Medulla oblongata (tissue), 1 donor: ENCODE measurements around the gene SLC27A5.
"Not testable (repeated sequence)": the region's sequence is repeated elsewhere in the genome, so short reads cannot be mapped to it uniquely, and the experiment has no call there.

Experiments
- DNase-seq: peaks from one replicate; pipeline ENCODE4 v3.0.0-alpha.2; 2015; ENCODE audit errors: extremely low spot score

The SLC27A5 gene

DNA sequence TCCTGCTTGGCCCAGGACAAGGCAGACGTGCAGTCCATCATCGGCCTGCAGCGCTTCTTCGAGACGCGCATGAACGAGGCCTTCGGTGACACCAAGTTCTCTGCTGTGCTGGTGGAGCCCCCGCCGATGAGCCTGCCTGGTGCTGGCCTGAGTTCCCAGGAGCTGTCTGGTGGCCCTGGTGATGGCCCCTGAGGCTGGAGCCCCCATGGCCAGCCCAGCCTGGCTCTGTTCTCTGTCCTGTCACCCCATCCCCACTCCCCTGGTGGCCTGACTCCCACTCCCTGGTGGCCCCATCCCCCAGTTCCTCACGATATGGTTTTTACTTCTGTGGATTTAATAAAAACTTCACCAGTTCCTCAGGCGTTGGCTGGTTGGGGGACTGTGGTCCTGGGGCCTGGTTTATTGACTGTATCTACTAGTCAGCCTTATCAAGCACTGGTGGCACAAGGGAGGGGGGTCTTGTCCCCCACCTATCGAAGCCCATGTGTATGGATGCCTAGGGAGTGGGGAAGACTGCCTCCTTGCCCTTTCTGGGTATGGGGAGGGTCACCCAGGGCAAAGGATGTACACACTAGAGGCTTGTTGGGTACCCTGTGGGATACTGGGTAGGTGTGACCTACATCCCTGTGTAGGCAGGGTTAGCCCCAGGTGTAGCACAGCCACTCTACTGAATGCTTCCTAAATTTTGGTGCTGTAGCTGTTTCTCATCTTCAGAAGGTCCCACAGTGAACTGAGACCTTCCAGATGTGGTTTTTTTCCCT, 38.8 kb upstream of the SLC27A5 start:
- DNase-seq = no peak

DNA sequence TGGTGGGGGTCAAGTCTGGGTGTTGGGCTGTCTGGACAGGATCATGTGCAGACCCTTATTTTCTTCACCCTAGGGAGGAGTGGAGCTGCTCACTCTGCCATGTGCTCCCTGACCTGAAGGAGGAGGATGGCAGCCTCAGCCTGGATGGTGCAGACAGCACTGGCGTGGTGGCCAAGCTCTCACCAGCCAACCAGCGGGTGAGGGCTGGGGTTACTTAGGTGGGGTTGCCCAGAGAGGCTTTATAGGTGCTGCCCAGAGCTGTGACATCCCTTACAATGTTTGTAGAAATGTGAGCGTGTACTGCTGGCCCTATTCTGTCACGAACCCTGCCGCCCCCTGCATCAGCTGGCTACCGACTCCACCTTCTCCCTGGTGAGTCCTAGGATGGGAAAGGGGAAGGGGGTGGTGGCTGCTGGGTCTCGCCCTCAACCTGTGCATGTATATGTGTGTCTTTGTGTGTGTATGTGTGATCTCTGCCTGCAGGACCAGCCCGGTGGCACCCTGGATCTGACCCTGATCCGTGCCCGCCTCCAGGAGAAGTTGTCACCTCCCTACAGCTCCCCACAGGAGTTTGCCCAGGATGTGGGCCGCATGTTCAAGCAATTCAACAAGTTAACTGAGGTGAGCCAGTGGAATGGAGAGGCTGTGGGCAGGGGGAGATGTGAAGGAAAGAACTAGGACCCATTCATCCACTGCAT, 38.0 kb upstream of the SLC27A5 start:
- no peak for DNase-seq

DNA sequence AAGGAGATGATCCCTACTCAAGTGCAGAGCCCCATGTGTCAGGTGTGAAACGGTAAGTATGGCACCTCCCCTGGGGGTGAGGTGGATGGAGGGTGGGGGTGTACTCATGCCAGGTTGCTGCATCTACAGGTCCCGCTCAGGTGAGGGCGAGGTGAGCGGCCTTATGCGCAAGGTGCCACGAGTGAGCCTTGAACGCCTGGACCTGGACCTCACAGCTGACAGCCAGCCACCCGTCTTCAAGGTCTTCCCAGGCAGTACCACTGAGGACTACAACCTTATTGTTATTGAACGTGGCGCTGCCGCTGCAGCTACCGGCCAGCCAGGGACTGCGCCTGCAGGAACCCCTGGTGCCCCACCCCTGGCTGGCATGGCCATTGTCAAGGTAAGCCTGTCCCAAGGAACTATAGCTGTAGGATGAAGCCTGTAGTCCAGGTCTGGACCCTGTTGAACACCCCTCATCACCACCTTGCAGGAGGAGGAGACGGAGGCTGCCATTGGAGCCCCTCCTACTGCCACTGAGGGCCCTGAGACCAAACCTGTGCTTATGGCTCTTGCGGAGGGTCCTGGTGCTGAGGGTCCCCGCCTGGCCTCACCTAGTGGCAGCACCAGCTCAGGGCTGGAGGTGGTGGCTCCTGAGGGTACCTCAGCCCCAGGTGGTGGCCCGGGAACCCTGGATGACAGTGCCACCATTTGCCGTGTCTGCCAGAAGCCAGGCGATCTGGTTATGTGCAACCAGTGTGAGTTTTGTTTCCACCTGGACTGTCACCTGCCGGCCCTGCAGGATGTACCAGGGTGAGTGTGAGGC, 37.3 kb upstream of the SLC27A5 start:
- DNase-seq = no peak

DNA sequence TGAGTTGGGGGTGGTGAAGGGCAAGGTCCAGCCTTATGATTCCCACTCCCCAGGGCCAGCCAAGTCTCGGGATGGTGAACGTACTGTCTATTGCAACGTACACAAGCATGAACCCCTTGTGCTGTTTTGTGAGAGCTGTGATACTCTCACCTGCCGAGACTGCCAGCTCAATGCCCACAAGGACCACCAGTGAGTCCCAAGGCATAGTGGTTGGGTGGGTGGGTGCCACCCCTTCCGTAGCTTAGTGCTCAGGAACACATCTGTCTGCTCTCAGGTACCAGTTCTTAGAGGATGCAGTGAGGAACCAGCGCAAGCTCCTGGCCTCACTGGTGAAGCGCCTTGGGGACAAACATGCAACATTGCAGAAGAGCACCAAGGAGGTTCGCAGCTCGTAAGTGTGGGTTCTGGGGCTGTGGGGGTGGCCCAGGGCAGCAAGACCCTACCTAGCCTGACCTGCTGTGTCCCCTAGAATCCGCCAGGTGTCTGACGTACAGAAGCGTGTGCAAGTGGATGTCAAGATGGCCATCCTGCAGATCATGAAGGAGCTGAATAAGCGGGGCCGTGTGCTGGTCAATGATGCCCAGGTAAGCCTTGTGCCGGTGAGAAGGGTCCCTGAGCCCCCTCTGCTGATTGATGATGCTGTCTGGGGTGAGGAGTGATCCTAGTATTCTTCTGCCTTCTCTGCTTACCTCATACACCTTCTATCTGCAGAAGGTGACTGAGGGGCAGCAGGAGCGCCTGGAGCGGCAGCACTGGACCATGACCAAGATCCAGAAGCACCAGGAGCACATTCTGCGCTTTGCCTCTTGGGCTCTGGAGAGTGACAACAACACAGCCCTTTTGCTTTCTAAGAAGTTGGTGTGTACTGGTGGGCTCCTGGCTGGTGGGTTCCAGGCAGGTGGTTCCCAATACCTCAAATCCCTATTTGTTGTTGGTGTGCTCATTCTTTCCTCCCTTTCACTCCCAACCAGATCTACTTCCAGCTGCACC, 35.8 kb upstream of the SLC27A5 start:
- DNase-seq = no peak

DNA sequence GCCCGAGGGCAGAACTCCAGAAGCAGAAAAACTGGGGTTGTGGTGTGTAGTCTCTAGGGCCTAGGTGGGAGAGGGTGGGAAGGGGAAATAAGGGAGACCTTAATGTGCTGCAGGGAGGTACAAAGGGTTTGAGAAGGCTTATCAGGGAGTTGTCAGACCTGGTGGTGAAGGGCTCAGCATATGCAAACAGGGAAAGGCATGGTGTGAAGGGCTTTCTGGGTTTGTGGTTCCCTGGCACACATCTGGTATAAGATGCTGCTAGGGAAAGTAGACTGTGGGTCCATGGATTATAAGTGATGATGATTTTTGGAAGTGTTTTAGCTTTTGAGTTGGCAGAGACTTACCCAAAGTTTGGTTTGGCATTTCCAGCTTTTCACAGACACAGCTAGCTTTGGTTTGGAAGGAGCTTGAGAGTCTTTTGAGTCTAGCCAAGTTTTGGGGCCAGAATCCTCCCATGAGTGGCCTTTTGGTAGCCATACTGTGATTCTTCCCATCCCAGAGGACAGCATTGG, 34.3 kb upstream of the SLC27A5 start:
- DNase-seq = no peak

DNA sequence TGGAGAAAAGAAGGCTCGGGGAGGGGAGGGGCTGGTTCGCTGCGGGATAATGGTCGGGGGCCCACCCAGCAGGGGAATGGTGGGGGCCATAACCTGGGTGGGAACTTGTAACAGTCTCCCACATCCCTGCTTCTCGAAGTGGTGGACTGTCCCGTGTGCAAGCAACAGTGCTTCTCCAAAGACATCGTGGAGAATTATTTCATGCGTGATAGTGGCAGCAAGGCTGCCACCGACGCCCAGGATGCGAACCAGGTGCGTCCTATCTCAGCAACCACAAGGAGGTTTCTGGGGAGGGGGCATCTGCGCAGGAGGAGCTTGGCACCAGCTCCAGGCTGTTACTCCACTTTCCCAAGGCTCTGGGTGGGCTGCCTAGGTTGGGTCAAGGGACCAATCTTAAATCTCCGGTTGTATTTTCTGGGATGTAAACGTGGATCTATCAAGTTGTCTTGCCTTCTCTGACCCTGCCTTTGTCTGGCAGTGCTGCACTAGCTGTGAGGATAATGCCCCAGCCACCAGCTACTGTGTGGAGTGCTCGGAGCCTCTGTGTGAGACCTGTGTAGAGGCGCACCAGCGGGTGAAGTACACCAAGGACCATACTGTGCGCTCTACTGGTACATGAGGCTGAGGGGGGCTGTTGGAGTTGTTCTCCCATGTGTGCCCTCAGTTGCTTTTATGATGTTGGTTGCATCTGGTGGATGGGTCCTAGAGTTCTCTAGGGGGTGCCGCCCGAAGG, 33.7 kb upstream of the SLC27A5 start:
- no peak for DNase-seq

DNA sequence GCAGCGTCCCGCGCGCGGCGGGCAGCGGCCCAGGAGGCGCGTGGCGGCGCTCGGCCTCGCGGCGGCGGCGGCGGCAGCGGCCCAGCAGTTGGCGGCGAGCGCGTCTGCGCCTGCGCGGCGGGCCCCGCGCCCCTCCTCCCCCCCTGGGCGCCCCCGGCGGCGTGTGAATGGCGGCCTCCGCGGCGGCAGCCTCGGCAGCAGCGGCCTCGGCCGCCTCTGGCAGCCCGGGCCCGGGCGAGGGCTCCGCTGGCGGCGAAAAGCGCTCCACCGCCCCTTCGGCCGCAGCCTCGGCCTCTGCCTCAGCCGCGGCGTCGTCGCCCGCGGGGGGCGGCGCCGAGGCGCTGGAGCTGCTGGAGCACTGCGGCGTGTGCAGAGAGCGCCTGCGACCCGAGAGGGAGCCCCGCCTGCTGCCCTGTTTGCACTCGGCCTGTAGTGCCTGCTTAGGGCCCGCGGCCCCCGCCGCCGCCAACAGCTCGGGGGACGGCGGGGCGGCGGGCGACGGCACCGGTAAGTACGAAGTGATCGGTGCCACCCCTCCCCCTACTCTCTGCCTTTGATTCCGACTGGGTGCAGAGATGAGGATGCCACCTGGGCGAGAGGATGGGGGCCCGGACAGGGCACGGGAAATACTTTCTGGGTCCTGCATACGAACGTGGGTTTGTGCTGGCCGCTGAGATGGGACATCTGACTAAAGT, 32.9 kb upstream of the SLC27A5 start:
- peak; percentile 53 for DNase-seq

DNA sequence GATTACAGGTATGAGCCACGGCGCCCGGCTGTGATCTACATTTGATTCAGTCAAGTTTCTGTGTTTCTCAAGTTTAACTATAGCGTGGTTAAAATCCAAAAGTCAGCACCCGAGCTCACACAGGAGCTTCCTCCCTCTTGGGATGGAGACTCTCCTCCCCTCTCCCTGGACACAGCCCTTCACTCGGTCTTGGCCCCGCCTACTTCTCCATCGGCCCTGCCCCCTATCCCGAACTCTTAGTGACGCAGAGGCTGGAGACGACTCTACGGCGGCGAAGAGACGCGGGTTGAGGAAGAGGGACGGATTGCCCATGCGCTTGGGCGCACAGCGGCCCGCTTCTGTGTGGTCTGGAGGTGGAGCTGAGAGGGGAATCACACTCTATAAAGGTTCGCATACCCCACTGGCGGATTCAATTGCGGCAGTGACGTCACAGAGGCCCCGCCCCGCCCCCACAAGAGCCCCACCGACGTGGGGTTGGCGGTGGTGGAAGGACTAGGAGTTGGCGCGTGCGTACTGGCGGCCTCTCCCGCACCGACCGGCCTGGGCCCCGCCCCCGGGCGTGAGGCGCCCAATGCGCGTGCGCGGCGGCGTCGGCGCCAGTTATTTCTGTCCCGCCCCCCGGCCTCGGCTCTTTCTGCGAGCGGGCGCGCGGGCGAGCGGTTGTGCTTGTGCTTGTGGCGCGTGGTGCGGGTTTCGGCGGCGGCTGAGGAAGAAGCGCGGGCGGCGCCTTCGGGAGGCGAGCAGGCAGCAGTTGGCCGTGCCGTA, 32.2 kb upstream of the SLC27A5 start, which contains the start of gene TRIM28:
Gene TRIM28 (plus strand): TSS at position 239 of the 765 bp plus-strand sequence. CDS start 694 bp downstream, outside the sequence.
- DNase-seq = peak; percentile 98

DNA sequence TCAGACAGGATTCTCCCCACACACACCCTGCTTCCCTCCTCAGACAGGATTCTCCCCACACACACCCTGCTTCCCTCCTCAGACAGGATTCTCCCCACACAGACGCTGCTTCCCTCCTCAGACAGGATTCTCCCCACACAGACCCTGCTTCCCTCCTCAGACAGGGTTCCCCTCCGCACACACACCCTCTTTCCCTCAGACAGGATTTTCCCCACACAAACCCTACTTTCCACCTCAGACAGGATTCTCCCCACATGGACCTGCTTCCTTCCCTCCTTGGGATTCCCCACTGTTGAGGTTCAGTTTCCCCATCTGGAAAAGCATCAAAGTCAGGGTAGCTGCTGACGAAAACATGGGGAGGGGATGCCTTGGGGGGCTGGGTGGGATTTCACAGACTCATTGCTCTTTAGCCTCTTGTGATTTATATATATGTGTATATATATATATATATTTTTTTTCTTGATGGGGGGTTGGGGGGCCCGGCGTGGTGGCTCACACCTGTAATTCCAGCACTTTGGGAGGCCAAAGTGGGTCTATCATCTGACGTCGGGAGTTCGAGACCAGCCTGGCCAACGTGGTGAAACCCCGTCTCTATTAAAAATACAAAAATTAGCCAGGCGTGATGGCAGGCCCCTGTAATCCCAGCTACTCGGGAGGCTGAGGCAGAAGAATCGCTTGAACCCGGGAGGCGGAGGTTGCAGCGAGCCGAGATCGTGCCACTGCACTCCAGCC, 31.0 kb upstream of the SLC27A5 start:
- not testable (repeated sequence) for DNase-seq

DNA sequence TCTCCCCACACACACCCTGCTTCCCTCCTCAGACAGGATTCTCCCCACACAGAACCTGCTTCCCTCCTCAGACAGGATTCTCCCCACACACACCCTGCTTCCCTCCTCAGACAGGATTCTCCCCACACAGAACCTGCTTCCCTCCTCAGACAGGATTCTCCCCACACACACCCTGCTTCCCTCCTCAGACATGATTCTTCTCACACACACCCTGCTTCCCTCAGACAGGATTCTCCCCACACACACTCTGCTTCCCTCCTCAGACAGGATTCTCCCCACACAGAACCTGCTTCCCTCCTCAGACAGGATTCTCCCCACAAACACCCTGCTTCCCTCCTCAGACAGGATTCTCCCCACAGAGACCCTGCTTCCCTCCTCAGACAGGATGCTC, 27.4 kb upstream of the SLC27A5 start:
- not testable (repeated sequence) for DNase-seq

DNA sequence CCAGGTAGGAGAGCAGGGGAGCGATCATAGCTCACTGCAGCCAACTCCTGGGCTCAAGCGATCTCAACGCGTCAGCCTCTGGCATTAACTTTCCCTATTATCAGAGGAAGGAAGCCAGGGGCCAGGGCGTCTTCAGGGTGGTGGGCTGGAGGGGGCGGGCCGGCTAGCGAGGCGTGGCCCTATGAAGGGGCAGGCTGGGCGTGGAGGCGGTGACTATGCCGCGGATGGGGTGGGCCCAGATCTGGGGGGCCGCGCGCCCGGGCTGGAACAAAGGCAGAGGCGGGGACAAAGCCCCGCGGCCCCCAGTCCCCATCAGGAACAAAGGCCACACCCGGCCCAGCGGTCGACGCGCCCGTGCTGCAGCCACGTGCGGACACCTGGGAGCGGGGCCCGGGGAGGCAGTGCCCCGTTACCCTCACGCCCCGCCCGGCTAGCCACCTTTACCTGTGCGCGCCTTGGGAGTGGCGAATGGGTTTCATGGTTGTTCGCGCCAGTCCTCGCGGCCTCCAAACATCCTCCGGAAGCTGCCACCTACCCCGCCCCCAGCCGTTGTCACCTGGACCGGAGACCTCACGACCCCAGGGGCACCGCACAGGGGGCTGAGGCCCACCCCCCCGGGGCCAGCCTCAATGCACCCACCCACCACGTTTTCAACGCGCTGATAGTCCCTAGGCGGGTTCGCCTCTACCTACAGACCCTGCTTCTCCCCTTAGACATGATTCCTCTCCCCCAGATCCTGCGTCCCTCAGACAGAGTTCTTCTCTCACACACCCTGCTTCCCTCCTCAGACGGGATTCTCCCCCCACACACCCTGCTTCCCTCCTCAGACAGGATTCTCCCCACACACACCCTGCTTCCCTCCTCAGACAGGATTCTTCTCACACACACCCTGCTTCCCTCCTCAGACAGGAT, 26.7 kb upstream of the SLC27A5 start:
- no peak for DNase-seq

DNA sequence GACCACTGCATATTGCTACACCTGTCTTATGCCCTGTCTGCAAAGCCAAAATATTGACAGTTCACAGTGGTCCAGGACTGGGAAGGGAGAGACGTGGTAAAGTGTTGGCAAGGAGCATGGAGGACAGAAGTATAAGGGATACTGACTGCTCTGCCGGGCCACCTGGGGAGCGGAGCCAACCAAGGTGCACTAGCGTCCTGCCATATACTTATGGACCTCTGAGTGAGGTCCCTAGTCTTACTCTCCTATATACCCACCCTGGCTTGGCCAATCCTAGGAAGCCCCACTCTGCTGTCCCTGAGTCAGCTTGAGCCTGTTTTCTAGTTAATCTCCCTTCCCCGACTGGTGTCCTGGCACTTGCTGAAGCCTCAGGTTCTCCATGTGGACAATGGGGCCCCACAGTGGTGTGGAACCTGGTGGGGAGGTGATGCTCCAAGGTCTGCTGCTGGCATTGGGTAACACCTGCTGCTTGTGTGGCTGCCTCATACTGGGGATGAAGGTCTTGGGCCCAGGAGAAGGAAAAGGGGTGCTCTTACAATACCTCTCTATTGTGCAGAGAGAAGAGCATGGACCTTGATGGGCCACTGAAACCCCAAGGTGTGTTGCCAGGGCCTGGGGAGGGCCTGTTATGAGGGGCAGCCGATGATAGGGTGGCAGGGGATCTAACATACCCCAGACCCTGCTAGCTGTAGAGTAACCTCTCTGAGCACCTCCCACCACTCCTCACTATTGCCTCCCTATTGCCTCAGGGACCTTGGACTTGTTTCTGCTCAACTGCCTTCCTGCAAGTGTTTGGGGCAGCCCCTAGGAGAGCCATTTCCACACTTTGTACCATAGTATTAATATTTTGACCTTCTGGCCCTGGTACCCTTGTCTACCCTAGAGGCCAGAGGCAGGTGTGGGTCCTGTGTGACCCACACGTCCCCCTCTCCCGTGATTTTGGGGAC, 25.3 kb upstream of the SLC27A5 start:
- no peak for DNase-seq

DNA sequence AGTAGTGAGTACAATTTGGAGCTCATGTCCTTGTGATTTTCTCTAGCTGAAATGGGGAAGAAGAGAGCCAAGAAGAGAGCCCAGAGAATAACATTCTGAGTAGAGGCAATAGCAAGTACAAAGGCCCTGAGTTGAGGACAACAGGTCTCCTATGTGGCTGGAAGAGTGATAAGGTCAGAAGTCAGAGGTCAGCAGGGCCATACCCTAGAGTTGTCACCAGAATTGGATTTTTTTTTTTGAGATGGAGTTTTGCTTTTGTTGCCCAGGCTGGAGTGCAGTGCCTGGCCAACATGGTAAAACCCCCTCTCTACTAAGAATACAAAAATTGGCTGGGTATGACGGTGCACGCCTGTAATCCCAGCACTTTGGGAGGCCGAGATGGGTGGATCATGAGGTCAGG, 24.1 kb upstream of the SLC27A5 start:
- no peak for DNase-seq

DNA sequence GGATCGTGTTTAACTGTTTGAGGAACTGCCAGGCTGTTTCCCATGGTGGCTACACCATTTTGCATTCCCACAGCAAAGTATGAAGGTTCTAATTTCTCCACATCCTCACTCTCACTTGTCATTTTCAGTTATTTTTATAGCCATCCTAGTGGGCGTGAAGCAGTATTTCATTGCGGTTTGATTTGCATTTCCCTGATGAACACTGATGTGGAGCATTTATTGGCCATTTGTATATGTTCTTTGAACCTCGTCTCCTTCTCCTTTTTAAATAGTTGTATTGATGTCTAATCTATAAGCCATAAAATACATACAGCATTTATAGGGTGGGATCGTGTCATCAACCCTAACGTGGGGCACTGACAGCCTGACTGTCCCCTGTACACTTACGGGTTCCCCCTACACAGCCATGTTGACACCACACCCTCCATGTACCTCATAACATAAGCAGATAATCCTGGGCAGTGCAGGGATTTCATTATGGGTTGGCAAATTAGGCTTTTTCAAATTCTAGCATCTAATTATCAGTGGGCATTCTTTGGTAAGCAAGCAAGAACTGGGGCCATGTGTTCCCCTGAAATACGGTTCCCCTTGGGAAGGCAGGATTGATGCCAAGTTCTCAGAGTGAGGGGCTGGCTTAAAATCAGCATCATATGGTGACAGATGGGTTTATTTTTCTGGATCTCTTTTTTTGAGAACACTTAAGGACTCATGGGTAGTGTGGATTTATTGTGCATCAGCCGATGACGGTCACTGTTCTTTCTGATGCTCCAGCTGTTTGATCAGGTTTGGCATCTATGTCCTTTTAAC, 19.4 kb upstream of the SLC27A5 start:
- no peak for DNase-seq

DNA sequence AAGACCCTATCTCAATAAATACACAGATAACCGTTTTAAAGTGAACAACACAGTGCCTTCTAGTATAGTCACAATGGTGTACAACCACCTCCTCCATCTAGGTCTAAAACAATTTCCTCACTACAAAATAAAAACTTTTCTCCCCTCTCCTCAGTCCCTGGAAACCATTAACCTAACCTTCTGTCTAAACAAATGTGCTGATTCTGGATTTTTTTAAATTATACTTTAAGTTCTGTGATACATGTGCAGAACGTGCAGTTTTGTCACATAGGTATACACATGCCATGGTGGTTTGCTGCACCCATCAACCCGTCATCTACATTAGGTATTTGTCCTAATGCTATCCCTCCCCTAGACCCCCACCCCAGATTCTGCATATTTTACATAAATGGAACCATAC, 17.6 kb upstream of the SLC27A5 start:
- no peak for DNase-seq
